HCT116 (cell line): ENCODE results near the gene PPP1R16B. TPM values are rescaled to one million over a fixed set of nuclear protein-coding genes. Genes with fewer than 3 reads are reported as not detected.

Experiments used
- ATAC-seq: fragments of 200-7000 bp; cut with Tn5 transposase; 2 replicates; pipeline ENCODE4 v1.9.1; 2020; ENCODE audit warnings: mild to moderate bottlenecking, moderate library complexity
- BruUV-seq: library from RNA; stranded (reverse); fragments of 400-500 nt; replicated peaks from 2 replicates; lab custom pipeline; 2021; lab: Mats Ljungman, UMichigan
- CTCF ChIA-PET: fragments of 300-600 bp; sonication (Branson Sonifier 250); formaldehyde crosslinking; loops from one replicate; lab custom pipeline; 2021; ENCODE audit warnings: antibody characterized with exemption; lab: Charles Lee
- POLR2A ChIA-PET: fragments of 300-600, 350-600 bp; sonication (Branson Sonifier 250); formaldehyde crosslinking; loops from one replicate; lab custom pipeline; 2021; ENCODE audit warnings: antibody characterized with exemption; lab: Charles Lee
- RAD21 ChIA-PET, 2 experiments: fragments of 300-600 bp; sonication (Branson Sonifier 250); formaldehyde crosslinking; loops; one replicate each; lab custom pipeline; 2023; ENCODE audit warnings: low total read pairs in 2 of 2; ENCODE audit not compliant: uncharacterized antibody in 2 of 2, unreplicated experiment in 2 of 2, low non-redundant PET in 1 of 2; lab: Charles Lee
- DNase-seq: peaks from one replicate; pipeline ENCODE4 v3.0.0-alpha.2; 2010; ENCODE audit warnings: low read depth, low spot score
- H2AFZ ChIP-seq: fragments of 200-600 bp; shearing (Covaris generic), sonication (generic); 2 replicates; pipeline ENCODE4 v1.6.1; 2017; ENCODE audit warnings: low read depth, mixed run types, mixed read lengths, antibody characterized with exemption, low read length; ENCODE audit not compliant: poor library complexity, severe bottlenecking
- H3K27ac ChIP-seq: 2 replicates; pipeline ENCODE4 v1.5.1; 2012; ENCODE audit warnings: low read depth, low read length
- H3K27me3 ChIP-seq: fragments of 200-600 bp; sonication (generic); 2 replicates; pipeline ENCODE4 v1.6.1; 2016; ENCODE audit warnings: mixed run types, low read length, mixed read lengths; ENCODE audit not compliant: insufficient read depth
- H3K36me3 ChIP-seq, 2 experiments: fragments of 200-500 bp in 1 of 2; fragments of 200-600 bp in 1 of 2; sonication (Bioruptor generic) in 1 of 2; sonication (generic) in 1 of 2; 2 replicates each; pipeline versions ENCODE4 v1.5.1 to v1.6.1; 2014 to 2016; ENCODE audit warnings: low read length in 2 of 2, inconsistent platforms in 1 of 2, mixed read lengths in 1 of 2, mixed run types in 1 of 2; ENCODE audit not compliant: insufficient read depth in 2 of 2, control insufficient read depth in 1 of 2
- H3K4me1 ChIP-seq, 2 experiments: fragments of 200-600 bp in 1 of 2; sonication (generic) in 1 of 2; 2 replicates each; pipeline versions ENCODE4 v1.5.1 to v1.6.1; 2012 to 2017; ENCODE audit warnings: low read length in 2 of 2, inconsistent platforms in 1 of 2, mild to moderate bottlenecking in 1 of 2, mixed read lengths in 1 of 2, mixed run types in 1 of 2, moderate library complexity in 1 of 2; ENCODE audit not compliant: insufficient read depth in 2 of 2, control insufficient read depth in 1 of 2
- H3K4me2 ChIP-seq: fragments of 200-600 bp; sonication (generic); 2 replicates; pipeline ENCODE4 v1.6.1; 2017; ENCODE audit warnings: mixed run types, low read length, mixed read lengths
- H3K4me3 ChIP-seq, 2 experiments: fragments of 200-600 bp in 1 of 2; sonication (generic) in 1 of 2; replicated peaks in 1 of 2; 2 replicates each; pipeline ENCODE4 v1.5.1; 2011 to 2016; ENCODE audit warnings: low read length in 2 of 2, control low read depth in 1 of 2, low read depth in 1 of 2, mild to moderate bottlenecking in 1 of 2, mixed read lengths in 1 of 2, mixed run types in 1 of 2
- H3K79me2 ChIP-seq: fragments of 200-600 bp; sonication (generic); 2 replicates; pipeline ENCODE4 v1.6.1; 2017; ENCODE audit warnings: mild to moderate bottlenecking, mixed run types, low read length, moderate library complexity, mixed read lengths; ENCODE audit not compliant: insufficient read depth
- H3K9ac ChIP-seq: fragments of 200-600 bp; sonication (generic); 2 replicates; pipeline ENCODE4 v1.6.1; 2016; ENCODE audit warnings: low read length, mixed read lengths
- H3K9me2 ChIP-seq: fragments of 200-600 bp; sonication (generic), shearing (Covaris generic); 2 replicates; pipeline ENCODE4 v1.6.1; 2017; ENCODE audit warnings: mixed run types, mild to moderate bottlenecking, moderate library complexity; ENCODE audit not compliant: insufficient read depth
- H3K9me3 ChIP-seq, 2 experiments: fragments of 200-500 bp in 1 of 2; fragments of 200-600 bp in 1 of 2; sonication (Bioruptor generic) in 1 of 2; sonication (generic) in 1 of 2; 2 replicates each; pipeline ENCODE4 v1.6.1; 2014 to 2017; ENCODE audit warnings: low read length in 2 of 2, mixed read lengths in 2 of 2, inconsistent platforms in 1 of 2, low read depth in 1 of 2, mild to moderate bottlenecking in 1 of 2, mixed run types in 1 of 2, moderate library complexity in 1 of 2; ENCODE audit not compliant: control insufficient read depth in 1 of 2, insufficient read depth in 1 of 2
- H4K20me1 ChIP-seq: fragments of 200-600 bp; sonication (generic), shearing (Covaris generic); 2 replicates; pipeline ENCODE4 v1.6.1; 2017; ENCODE audit warnings: mixed run types, mild to moderate bottlenecking, moderate library complexity; ENCODE audit not compliant: insufficient read depth
- CBX3 ChIP-seq: IDR thresholded peaks from 2 replicates; pipeline ENCODE4 v1.6.1; 2012; ENCODE audit warnings: low read depth
- CTCF ChIP-seq, 3 experiments: fragments of 200-600 bp in 1 of 3; sonication (generic) in 1 of 3; IDR thresholded peaks in 2 of 3; conservative IDR thresholded peaks in 1 of 3; 2 replicates each; pipeline ENCODE4 v1.5.1; 2012 to 2017; ENCODE audit warnings: low read depth in 2 of 3, low read length in 2 of 3, antibody characterized with exemption in 1 of 3, borderline replicate concordance in 1 of 3, control low read depth in 1 of 3, mild to moderate bottlenecking in 1 of 3, mixed read lengths in 1 of 3, mixed run types in 1 of 3, moderate library complexity in 1 of 3; ENCODE audit not compliant: insufficient read depth in 1 of 3
- ELF1 ChIP-seq: IDR thresholded peaks from 2 replicates; pipeline ENCODE4 v1.6.1; 2012; ENCODE audit warnings: low read depth, borderline replicate concordance
- JUND ChIP-seq: IDR thresholded peaks from 2 replicates; pipeline ENCODE4 v1.6.1; 2012
- POLR2A ChIP-seq: IDR thresholded peaks from 2 replicates; pipeline ENCODE4 v1.7.0; 2011; ENCODE audit warnings: borderline replicate concordance; ENCODE audit not compliant: insufficient read depth, insufficient read length; ENCODE audit errors: extremely low read depth
- POLR2AphosphoS5 ChIP-seq: IDR thresholded peaks from 2 replicates; pipeline ENCODE4 v1.6.1; 2011; ENCODE audit warnings: mild to moderate bottlenecking, low read depth, low read length, moderate library complexity
- SRF ChIP-seq: IDR thresholded peaks from 2 replicates; pipeline ENCODE4 v1.6.1; 2012; ENCODE audit warnings: low read depth
- YY1 ChIP-seq: IDR thresholded peaks from 2 replicates; pipeline ENCODE4 v1.6.1; 2011; ENCODE audit warnings: low read length, low read depth, moderate library complexity, mild to moderate bottlenecking; ENCODE audit not compliant: insufficient replicate concordance; ENCODE audit errors: extremely low read depth
- intact Hi-C: fragments of 100-400 bp; cut with micrococcal nuclease; formaldehyde crosslinking; loops from 2 replicates; pipeline ENCODE4 v1.10.0; 2022
- total RNA-seq: library from RNA; stranded (reverse); gene quantifications from one replicate; pipeline ENCODE4 v1.2.1, GENCODE V29; 2021; ENCODE audit not compliant: unreplicated experiment

Gene PPP1R16B
- total RNA-seq, 1 experiment from 2014 or later, result 0.52 TPM

- ATAC-seq (no peak), DNase-seq (no peak)
- H3K4me2 ChIP-seq, result no peak overlapping the region
- H4K20me1 ChIP-seq, result peaks cover 7% of the 10 kb centered on the region; the same call in 1 of the 2 replicates
- H3K27ac ChIP-seq, result no peak overlapping the region
- ChIA-PET POLR2A (interaction anchor here (1.8 kb wide), 1 partner anchor 11 kb away, joined by 6 read pairs; the partner anchor contains the start of gene FAM83D), CTCF (interaction anchor here (1.0 to 1.1 kb wide), 2 partner anchors 9 to 11 kb away, joined by 3 to 5 read pairs; partner anchors contain the start of gene FAM83D), RAD21 (no interaction called here)
- H2AFZ ChIP-seq, result no peak overlapping the region
- no peaks in the 10 kb centered on the region for H3K27me3 ChIP-seq
- BruUV-seq, result no TSS peak
- no peaks in the 10 kb centered on the region for H3K9me3 ChIP-seq
- H3K4me1 ChIP-seq, result peaks cover 16 to 25% of the 10 kb centered on the region in 2 experiments
- H3K9ac ChIP-seq, result no peak overlapping the region
- intact Hi-C loops, result no loop called here
- peaks cover 100% of the 10 kb centered on the region for H3K79me2 ChIP-seq
- no peak overlapping the region for H3K4me3 ChIP-seq
- H3K9me2 ChIP-seq, result no peaks in the 10 kb centered on the region
- TF ChIP-seq CTCF (IDR thresholded peaks at IDR 0.05 in 2 of 3, conservative IDR thresholded peaks at IDR 0.05 in 1 of 3; ENCODE audit: borderline replicate concordance in 1 of 3, insufficient read depth in 1 of 3, low read depth in 2 of 3, low read length in 2 of 3) (no peak), CBX3 (no peak), ELF1 (no peak), JUND (no peak), POLR2A (no peak)
- TF ChIP-seq, all 23 proteins: peak for 0
- peaks cover 14 to 54% of the 10 kb centered on the region in 2 experiments for H3K36me3 ChIP-seq
Measured at GRCh38 chr20:38937000-38937399, 131.5 kb downstream of the PPP1R16B start.

GRCh38 chr20:38937978-38938473, 132.5 kb downstream of the PPP1R16B start:
- H3K27me3 ChIP-seq, result no peaks in the 10 kb centered on the region
- H3K79me2 ChIP-seq, result peaks cover 100% of the 10 kb centered on the region
- peaks cover 16 to 25% of the 10 kb centered on the region in 2 experiments for H3K4me1 ChIP-seq
- H3K36me3 ChIP-seq, result peaks cover 23 to 63% of the 10 kb centered on the region in 2 experiments
- H3K4me2 ChIP-seq, result no peak overlapping the region
- no peak overlapping the region for H2AFZ ChIP-seq
- TF ChIP-seq YY1 (no peak), POLR2AphosphoS5 (no peak), SRF (no peak)
- no peak for DNase-seq
- H3K27ac ChIP-seq, result no peak overlapping the region
- intact Hi-C loops, result no loop called here
- ChIA-PET POLR2A (no interaction called here), RAD21 (no interaction called here), CTCF (no interaction called here)
- no peaks in the 10 kb centered on the region for H3K9me3 ChIP-seq
- no peak for ATAC-seq
- H3K9ac ChIP-seq, result no peak overlapping the region
- no peak overlapping the region for H3K4me3 ChIP-seq
- BruUV-seq, result no TSS peak
- H3K9me2 ChIP-seq, result no peaks in the 10 kb centered on the region
- H4K20me1 ChIP-seq, result peaks cover 3% of the 10 kb centered on the region; the same call in 1 of the 2 replicates
